HG02678 (cell line): ENCODE measurements around the gene FAM9C.
"Not testable (repeated sequence)": the region's sequence is repeated elsewhere in the genome, so short reads cannot be mapped to it uniquely, and the experiment has no call there.

Experiments used
- ATAC-seq: cut with Tn5 transposase; IDR thresholded peaks from one replicate; pipeline ENCODE4 v1.9.1; 2021; ENCODE audit warnings: mild to moderate bottlenecking, moderate library complexity; ENCODE audit not compliant: unreplicated experiment

Gene FAM9C

GRCh38 chrX:13043938-13044337 lies 482 bp downstream of the FAM9C start:
- no peak for ATAC-seq

- ATAC-seq = no peak
Observed at GRCh38 chrX:13043138-13043537, 1.3 kb downstream of the FAM9C start.

GRCh38 chrX:13036896-13037295 lies 7.5 kb downstream of the FAM9C start:
- ATAC-seq = no peak

- ATAC-seq = no peak
Observed at GRCh38 chrX:13033193-13033592, 11.2 kb downstream of the FAM9C start.

GRCh38 chrX:13029887-13030771 lies 14.3 kb downstream of the FAM9C start:
- no peak for ATAC-seq

- no peak for ATAC-seq
Observed at GRCh38 chrX:13029637-13029886, 14.9 kb downstream of the FAM9C start.

- ATAC-seq = no peak
Observed at GRCh38 chrX:13028871-13029636, 15.4 kb downstream of the FAM9C start.

- no peak for ATAC-seq
Observed at GRCh38 chrX:13026877-13027652, 17.4 kb downstream of the FAM9C start.

GRCh38 chrX:13024986-13025385 lies 19.4 kb downstream of the FAM9C start:
- ATAC-seq = no peak

- no peak for ATAC-seq
Observed at GRCh38 chrX:13023979-13024378, 20.4 kb downstream of the FAM9C start.

- ATAC-seq = no peak
Observed at GRCh38 chrX:13023567-13023966, 20.9 kb downstream of the FAM9C start.

GRCh38 chrX:13022926-13023325 lies 21.5 kb downstream of the FAM9C start:
- peak; percentile 66 for ATAC-seq

GRCh38 chrX:13016731-13017130 lies 27.7 kb downstream of the FAM9C start:
- ATAC-seq = not testable (repeated sequence)

- no peak for ATAC-seq
Observed at GRCh38 chrX:13015536-13016236, 28.7 kb downstream of the FAM9C start.

- peak; percentile 25 for ATAC-seq
Observed at GRCh38 chrX:13014111-13015096, 30.0 kb downstream of the FAM9C start.

- ATAC-seq = peak; percentile 87
Observed at GRCh38 chrX:13013363-13014110, 30.9 kb downstream of the FAM9C start.

- no peak for ATAC-seq
Observed at GRCh38 chrX:13010546-13010945, 33.9 kb downstream of the FAM9C start.

- ATAC-seq = no peak
Observed at GRCh38 chrX:13009844-13010243, 34.6 kb downstream of the FAM9C start.

- no peak for ATAC-seq
Observed at GRCh38 chrX:13009273-13009672, 35.1 kb downstream of the FAM9C start.
